Activated naive CD8-positive, alpha-beta T cell (primary cell): ENCODE results near the gene RCL1.

Source experiments
- H3K27ac Mint-ChIP-seq: one replicate; pipeline ENCODE4 v1.8.0; 2021; ENCODE audit warnings: mixed read lengths
- H3K27me3 Mint-ChIP-seq: one replicate; pipeline ENCODE4 v1.8.0; 2021; ENCODE audit warnings: mixed read lengths
- H3K36me3 Mint-ChIP-seq: one replicate; pipeline ENCODE4 v1.8.0; 2021; ENCODE audit warnings: mixed read lengths
- H3K4me1 Mint-ChIP-seq: one replicate; pipeline ENCODE4 v1.8.0; 2021; ENCODE audit warnings: low read depth, mixed read lengths
- H3K4me3 Mint-ChIP-seq: one replicate; pipeline ENCODE4 v1.8.0; 2021; ENCODE audit warnings: mild to moderate bottlenecking, mixed read lengths
- H3K9me3 Mint-ChIP-seq: one replicate; pipeline ENCODE4 v1.8.0; 2021; ENCODE audit warnings: low read depth, mixed read lengths

The RCL1 gene

GRCh38 chr9:4796530-4796929, 3.8 kb downstream of the RCL1 start:
- H3K4me1 Mint-ChIP-seq: peaks cover 59% of the 10 kb centered on the region
- H3K4me3 Mint-ChIP-seq: peak overlapping the region; percentile 14
- peaks cover 9% of the 10 kb centered on the region for H3K36me3 Mint-ChIP-seq
- H3K9me3 Mint-ChIP-seq: no peaks in the 10 kb centered on the region
- H3K27me3 Mint-ChIP-seq: no peaks in the 10 kb centered on the region
- H3K27ac Mint-ChIP-seq: no peak overlapping the region

- Mint-ChIP-seq H3K9me3 (no peaks in the 10 kb centered on the region), H3K27ac (no peak overlapping the region), H3K4me3 (no peak overlapping the region), H3K4me1 (peaks cover 54% of the 10 kb centered on the region), H3K36me3 (peaks cover 9% of the 10 kb centered on the region), H3K27me3 (no peaks in the 10 kb centered on the region)
Measured at GRCh38 chr9:4796988-4797853, 4.5 kb downstream of the RCL1 start.

- no peaks in the 10 kb centered on the region for H3K9me3 Mint-ChIP-seq
- no peak overlapping the region for H3K27ac Mint-ChIP-seq
- H3K4me3 Mint-ChIP-seq: no peak overlapping the region
- peaks cover 53% of the 10 kb centered on the region for H3K4me1 Mint-ChIP-seq
- H3K27me3 Mint-ChIP-seq: no peaks in the 10 kb centered on the region
- peaks cover 9% of the 10 kb centered on the region for H3K36me3 Mint-ChIP-seq
Measured at GRCh38 chr9:4797854-4798150, 5.1 kb downstream of the RCL1 start.

DNA sequence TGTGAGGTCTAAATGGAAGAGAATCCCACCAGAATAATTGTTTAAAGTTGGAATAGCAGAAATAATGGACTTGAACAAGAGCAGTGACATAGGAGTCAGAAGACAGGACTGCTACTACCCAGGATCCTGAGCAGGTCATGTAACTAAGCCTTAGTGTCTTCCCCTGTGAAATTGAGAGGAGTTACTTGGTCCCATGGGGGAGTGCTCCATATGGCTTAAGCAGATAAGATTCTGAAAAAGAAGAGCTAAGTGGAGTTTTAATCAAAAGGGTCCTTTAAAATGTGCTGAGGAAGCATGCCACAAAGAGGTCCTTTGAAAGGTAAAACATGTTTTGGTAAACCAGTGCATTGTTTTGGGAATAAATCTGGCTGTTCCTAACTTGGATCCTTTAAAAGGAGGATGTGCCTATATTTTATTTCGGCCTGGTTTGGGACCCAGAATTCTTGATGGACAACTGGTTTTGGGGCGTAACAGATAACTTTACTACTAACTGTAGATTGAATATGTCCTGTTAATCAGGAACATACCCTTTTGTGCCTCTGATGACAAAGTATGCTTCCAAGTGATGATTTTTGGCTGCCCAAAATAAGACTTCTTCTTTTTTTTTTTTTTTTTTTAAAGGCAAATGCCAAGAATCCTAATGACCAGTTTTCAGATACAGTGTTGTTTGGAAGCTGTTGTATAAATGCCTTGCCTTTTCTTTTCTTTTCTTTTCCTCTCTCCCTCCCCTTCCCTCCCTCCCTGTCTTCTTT, 5.7 kb downstream of the RCL1 start:
- Mint-ChIP-seq H3K27me3 (no peaks in the 10 kb centered on the region), H3K27ac (no peak overlapping the region), H3K4me3 (no peak overlapping the region), H3K4me1 (peaks cover 58% of the 10 kb centered on the region), H3K36me3 (peaks cover 9% of the 10 kb centered on the region), H3K9me3 (no peaks in the 10 kb centered on the region)

DNA sequence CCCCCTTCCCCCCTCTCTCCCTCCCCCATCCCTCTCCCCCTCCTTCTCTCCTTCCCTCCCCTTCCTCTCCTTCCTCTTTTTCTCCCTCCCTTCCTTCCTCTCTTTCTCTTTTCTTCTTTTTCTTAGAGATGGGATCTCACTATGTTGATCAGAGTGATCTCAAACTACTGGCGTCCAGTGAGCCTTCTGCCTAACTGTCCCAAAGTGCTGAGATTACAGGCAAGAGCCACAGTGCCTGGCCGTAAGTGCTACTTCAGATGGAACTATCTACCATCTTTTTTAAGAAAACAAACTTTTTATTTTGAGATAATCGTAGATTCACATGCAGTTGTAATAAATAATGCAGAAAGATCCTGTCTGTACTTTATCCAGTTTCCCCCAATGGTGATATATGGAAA, 6.3 kb downstream of the RCL1 start:
- no peaks in the 10 kb centered on the region for H3K27me3 Mint-ChIP-seq
- peaks cover 59% of the 10 kb centered on the region for H3K4me1 Mint-ChIP-seq
- H3K9me3 Mint-ChIP-seq: no peaks in the 10 kb centered on the region
- H3K36me3 Mint-ChIP-seq: peaks cover 9% of the 10 kb centered on the region
- no peak overlapping the region for H3K27ac Mint-ChIP-seq
- H3K4me3 Mint-ChIP-seq: no peak overlapping the region

- Mint-ChIP-seq H3K4me1 (peaks cover 51% of the 10 kb centered on the region), H3K4me3 (no peak overlapping the region)
Measured at GRCh38 chr9:4799775-4800174, 7.0 kb downstream of the RCL1 start.

GRCh38 chr9:4801156-4801555, 8.4 kb downstream of the RCL1 start:
- no peaks in the 10 kb centered on the region for H3K27me3 Mint-ChIP-seq
- no peak overlapping the region for H3K27ac Mint-ChIP-seq
- peaks cover 43% of the 10 kb centered on the region for H3K4me1 Mint-ChIP-seq
- no peak overlapping the region for H3K4me3 Mint-ChIP-seq
- peaks cover 7% of the 10 kb centered on the region for H3K36me3 Mint-ChIP-seq
- peaks cover 4% of the 10 kb centered on the region for H3K9me3 Mint-ChIP-seq

More at GRCh38 chr9:4799775-4800174, 7.0 kb downstream of the RCL1 start:
- H3K27me3 Mint-ChIP-seq: no peaks in the 10 kb centered on the region
- H3K9me3 Mint-ChIP-seq: no peaks in the 10 kb centered on the region
- H3K27ac Mint-ChIP-seq: no peak overlapping the region
- H3K36me3 Mint-ChIP-seq: peaks cover 5% of the 10 kb centered on the region

DNA sequence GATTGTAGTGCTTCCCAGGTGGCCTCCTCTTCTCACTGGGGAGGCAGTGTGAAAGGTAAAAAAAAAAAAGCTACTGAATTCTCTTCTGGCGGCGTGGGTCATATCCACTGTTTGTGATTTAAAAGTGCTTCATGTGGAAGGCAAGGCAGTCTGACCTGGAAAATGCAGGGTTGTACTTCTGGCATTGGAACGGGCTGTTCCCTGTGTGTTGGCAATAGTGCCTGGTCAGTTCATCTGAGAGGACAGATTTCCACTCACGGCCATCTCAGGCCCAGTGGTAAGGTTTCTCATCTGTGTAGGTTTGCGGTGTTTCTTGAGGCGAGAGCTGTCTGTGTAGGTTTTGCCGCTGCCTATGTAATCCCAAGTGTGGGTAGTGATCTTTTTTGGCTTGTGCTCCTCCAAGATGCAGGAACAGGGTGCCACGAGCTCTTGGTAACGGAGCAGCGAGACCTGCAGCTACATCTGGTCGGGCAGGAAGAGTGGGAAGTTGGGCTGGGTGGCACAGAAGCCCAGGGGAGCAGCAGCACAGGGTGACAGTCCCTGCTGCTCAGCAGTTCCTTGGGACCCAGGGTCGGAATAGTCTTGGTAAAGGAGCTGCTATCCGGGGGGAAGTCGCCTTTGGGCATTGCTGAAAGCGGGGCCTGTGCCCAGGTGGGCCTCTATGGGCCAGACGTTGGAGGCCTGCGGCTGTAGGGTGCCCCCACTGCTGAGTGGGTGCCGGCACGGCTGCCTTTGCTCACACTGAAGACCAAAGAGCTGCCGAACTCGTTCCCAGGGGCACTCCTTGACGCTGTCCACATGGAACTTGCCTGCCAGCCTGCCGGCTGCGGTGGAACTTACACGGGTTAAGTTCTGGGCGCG, 11.2 kb downstream of the RCL1 start:
- Mint-ChIP-seq H3K9me3 (peaks cover 15% of the 10 kb centered on the region), H3K36me3 (peaks cover 21% of the 10 kb centered on the region), H3K4me3 (no peak overlapping the region), H3K4me1 (peaks cover 43% of the 10 kb centered on the region), H3K27ac (no peak overlapping the region), H3K27me3 (no peaks in the 10 kb centered on the region)

DNA sequence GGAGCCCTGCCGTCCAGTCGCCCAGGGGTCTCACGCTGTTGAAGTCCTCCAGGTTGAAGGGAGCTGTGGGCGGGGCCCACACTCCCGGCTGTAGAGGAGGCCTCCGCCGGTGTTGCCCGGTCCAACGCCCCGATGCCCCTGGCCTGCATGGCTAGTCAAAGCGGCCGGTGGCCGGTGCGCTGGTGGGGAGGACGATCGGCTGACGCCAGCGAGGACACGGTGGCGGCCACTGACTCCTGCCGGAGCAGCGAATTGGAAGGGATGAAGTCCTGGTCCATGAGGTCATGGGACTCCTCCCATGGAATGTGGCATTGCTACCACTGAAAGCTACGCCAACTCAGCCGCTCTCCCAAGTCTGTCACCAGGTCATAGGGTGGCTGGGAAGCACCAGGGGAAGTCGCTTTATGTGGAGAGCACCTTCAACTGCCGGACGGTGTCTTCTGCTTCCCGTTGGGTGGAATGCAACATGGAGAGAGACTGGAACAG, 11.8 kb downstream of the RCL1 start:
- Mint-ChIP-seq H3K27ac (no peak overlapping the region), H3K4me1 (peaks cover 41% of the 10 kb centered on the region), H3K27me3 (no peaks in the 10 kb centered on the region), H3K36me3 (peaks cover 22% of the 10 kb centered on the region), H3K9me3 (peaks cover 15% of the 10 kb centered on the region), H3K4me3 (no peak overlapping the region)

GRCh38 chr9:4805191-4805918, 12.6 kb downstream of the RCL1 start:
- Mint-ChIP-seq H3K4me1 (peaks cover 43% of the 10 kb centered on the region), H3K27ac (no peak overlapping the region), H3K36me3 (peaks cover 23% of the 10 kb centered on the region), H3K4me3 (peak overlapping the region; percentile 30), H3K9me3 (peaks cover 15% of the 10 kb centered on the region), H3K27me3 (no peaks in the 10 kb centered on the region)

GRCh38 chr9:4810565-4810964, 17.8 kb downstream of the RCL1 start:
- Mint-ChIP-seq H3K9me3 (peaks cover 27% of the 10 kb centered on the region), H3K27ac (no peak overlapping the region), H3K4me3 (no peak overlapping the region), H3K27me3 (no peaks in the 10 kb centered on the region), H3K36me3 (peaks cover 43% of the 10 kb centered on the region), H3K4me1 (peaks cover 66% of the 10 kb centered on the region)

- peaks cover 36% of the 10 kb centered on the region for H3K36me3 Mint-ChIP-seq
- H3K4me3 Mint-ChIP-seq: no peak overlapping the region
- H3K27ac Mint-ChIP-seq: no peak overlapping the region
- H3K9me3 Mint-ChIP-seq: peaks cover 23% of the 10 kb centered on the region
- H3K4me1 Mint-ChIP-seq: peaks cover 68% of the 10 kb centered on the region
- H3K27me3 Mint-ChIP-seq: no peaks in the 10 kb centered on the region
Measured at GRCh38 chr9:4811824-4812223, 19.1 kb downstream of the RCL1 start.

- Mint-ChIP-seq H3K9me3 (peaks cover 17% of the 10 kb centered on the region), H3K4me3 (no peak overlapping the region), H3K4me1 (peaks cover 63% of the 10 kb centered on the region)
Measured at GRCh38 chr9:4812858-4813257, 20.1 kb downstream of the RCL1 start.

DNA sequence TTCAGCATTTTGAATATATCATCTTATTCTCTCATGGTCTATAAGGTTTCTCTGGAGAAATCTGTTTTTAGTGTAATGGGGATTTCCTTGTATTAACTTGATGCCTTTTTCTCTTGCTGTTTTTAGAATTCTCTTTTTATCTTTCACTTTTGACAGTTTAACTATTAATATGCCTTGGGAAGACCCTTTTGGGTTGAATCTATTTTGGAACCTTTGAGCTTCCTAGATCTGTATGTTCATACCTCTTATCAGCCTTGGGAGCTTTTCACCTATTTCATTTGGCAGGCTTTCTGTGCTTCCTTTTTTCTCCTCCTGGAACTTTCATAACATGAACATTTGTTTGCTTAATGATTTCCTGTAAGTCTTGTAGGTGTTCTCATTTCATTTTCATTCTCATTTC, 22.2 kb downstream of the RCL1 start:
- Mint-ChIP-seq H3K27ac (peak overlapping the region; percentile 81), H3K4me1 (peaks cover 53% of the 10 kb centered on the region), H3K4me3 (peak overlapping the region; percentile 12), H3K9me3 (peaks cover 16% of the 10 kb centered on the region), H3K27me3 (no peaks in the 10 kb centered on the region), H3K36me3 (peaks cover 22% of the 10 kb centered on the region)

More at GRCh38 chr9:4812858-4813257, 20.1 kb downstream of the RCL1 start:
- no peak overlapping the region for H3K27ac Mint-ChIP-seq
- peaks cover 30% of the 10 kb centered on the region for H3K36me3 Mint-ChIP-seq
- H3K27me3 Mint-ChIP-seq: no peaks in the 10 kb centered on the region
